T-helper 17 cell (primary cell): ENCODE data around the gene RGPD8. TPM values are rescaled to one million over a fixed set of nuclear protein-coding genes. Genes with fewer than 3 reads are reported as not detected.
"Not testable (repeated sequence)": the region's sequence is repeated elsewhere in the genome, so short reads cannot be mapped to it uniquely, and the experiment has no call there.

Source experiments
- ATAC-seq: fragments of 150-1000 bp; cut with Tn5 transposase; 2 replicates; pipeline ENCODE4 v1.10.0; 2021; ENCODE audit warnings: mild to moderate bottlenecking, moderate library complexity
- DNase-seq, 3 donors: peaks; one replicate each; pipeline versions ENCODE4 v3.0.0 to v3.0.0-alpha.2; 2020 to 2021
- H3K9me3 ChIP-seq: one replicate; pipeline ENCODE4 v1.7.0; 2013; ENCODE audit warnings: low read length, mild to moderate bottlenecking; ENCODE audit not compliant: control insufficient read depth, poor library complexity, severe bottlenecking
- H3K27ac Mint-ChIP-seq: one replicate; pipeline ENCODE4 v1.8.0; 2022; ENCODE audit warnings: mild to moderate bottlenecking, moderate library complexity, mixed read lengths
- H3K27me3 Mint-ChIP-seq: one replicate; pipeline ENCODE4 v1.8.0; 2022; ENCODE audit warnings: mixed read lengths
- H3K36me3 Mint-ChIP-seq: one replicate; pipeline ENCODE4 v1.8.0; 2022; ENCODE audit warnings: low read depth, mixed read lengths
- H3K4me1 Mint-ChIP-seq: one replicate; pipeline ENCODE4 v1.8.0; 2022; ENCODE audit warnings: mild to moderate bottlenecking, mixed read lengths
- H3K4me3 Mint-ChIP-seq: one replicate; pipeline ENCODE4 v1.8.0; 2022; ENCODE audit warnings: mild to moderate bottlenecking, moderate library complexity, mixed read lengths
- total RNA-seq, 4 donors: library from RNA in 2 of 4; stranded (reverse) in 2 of 4; gene quantifications; one replicate each; pipeline ENCODE4 v1.2.3 and lab custom pipeline; 2022 to 2026

The RGPD8 gene
- total RNA-seq = 10 to 100 TPM; 42.7 to 60.6 TPM
- total RNA-seq (lab: John Stamatoyannopoulos, UW) = 6.7 to 11.2 reads per million in 2 donors

DNA sequence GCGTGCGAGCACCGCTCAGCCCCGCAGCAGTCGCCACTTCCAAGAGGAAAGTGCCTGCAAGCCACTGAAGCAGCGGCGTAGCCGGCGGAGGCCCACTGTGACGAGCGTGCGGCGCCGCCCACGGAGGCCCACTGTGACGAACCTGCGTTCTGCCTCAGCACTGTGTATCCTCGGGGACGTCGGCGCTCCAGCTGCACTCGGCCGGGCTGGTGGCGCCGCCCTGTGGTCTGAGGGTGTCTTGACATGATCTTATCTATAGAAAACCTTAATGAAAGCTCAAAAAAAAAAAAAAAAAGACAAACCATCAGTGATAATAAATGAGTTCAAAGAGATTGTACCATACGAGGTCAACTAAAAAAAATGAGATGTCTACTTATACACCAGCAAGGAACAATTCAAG, at the start of gene RGPD8:
Gene RGPD8, minus strand, starts transcription at position 166 of the 400 bp plus-strand sequence. CDS start 192 bp downstream, outside the sequence.
- not testable (repeated sequence) for H3K9me3 ChIP-seq, H3K36me3 Mint-ChIP-seq
- ATAC-seq = peak; percentile 100
- peaks cover 13% of the 10 kb centered on the region for H3K4me1 Mint-ChIP-seq
- peak; percentile 86 to 92 (median 88) for DNase-seq
- H3K4me3 Mint-ChIP-seq = peak within 1 kb of the TSS; percentile 86
- H3K27me3 Mint-ChIP-seq = peaks cover 16% of the 10 kb centered on the region
- H3K27ac Mint-ChIP-seq = peak within 1 kb of the TSS; percentile 85

DNA sequence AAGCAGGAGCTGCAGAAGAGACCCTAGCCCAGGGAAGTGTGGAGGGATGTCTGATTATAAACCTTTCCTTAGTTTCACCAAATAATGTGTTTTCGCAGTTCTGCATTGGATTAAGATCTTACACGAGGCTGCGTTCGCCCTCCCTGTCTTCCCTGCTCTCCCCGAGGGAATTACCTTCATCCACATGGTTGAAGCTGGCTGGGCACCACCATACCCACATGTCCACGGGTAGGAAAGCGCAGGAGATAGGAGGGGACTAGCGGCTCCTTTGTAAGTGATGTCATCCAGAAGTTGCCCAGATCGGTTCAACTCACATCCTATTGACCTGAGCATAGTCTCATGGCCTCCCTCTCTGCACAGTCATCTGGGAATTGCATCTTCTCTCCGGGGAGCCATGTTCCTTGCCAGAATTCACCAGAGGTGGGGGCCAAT, 49.6 kb upstream of the RGPD8 start:
- no peak for ATAC-seq
- H3K4me3 Mint-ChIP-seq = peak overlapping the region; percentile 93
- no peaks in the 10 kb centered on the region for H3K27me3 Mint-ChIP-seq

DNA sequence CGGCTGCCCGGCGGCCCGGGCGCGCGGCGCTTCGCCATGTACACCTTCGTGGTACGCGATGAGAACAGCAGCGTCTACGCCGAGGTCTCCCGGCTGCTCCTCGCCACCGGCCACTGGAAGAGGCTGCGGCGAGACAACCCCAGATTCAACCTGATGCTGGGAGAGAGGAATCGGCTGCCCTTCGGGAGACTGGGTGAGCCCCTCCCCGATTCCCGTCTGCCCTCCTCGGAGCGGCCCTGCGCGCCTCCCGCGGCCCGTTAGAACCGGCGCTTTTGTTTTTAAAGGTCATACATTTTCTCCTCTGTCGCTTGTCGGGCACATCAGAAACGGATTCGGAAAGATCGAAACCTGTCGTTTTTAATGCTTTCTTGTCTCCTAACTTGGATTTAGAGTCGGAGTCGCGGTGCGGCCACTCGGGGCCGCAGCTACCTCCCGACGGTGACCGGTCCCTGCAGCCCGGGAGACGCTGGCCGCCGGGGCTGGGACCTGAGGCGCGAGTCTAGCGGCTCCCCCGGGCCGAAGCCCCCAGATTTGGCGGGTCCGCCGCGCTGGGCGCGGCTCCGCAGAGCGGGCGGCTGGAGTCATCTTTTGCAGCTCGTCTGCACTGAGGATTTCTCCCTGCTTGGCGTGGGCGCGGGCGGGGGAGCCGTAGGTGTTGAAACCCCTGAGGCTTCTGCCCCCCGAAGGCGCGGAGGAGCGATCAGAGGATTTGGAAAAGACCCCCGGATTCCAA, 49.0 kb upstream of the RGPD8 start:
- peak; percentile 13 to 21 (median 14) for DNase-seq
- peaks cover 4% of the 10 kb centered on the region for H3K36me3 Mint-ChIP-seq
- H3K9me3 ChIP-seq = no peaks in the 10 kb centered on the region
- H3K4me1 Mint-ChIP-seq = peaks cover 31% of the 10 kb centered on the region
- H3K4me3 Mint-ChIP-seq = peak overlapping the region; percentile 93
- no peaks in the 10 kb centered on the region for H3K27me3 Mint-ChIP-seq
- peak overlapping the region; percentile 79 for H3K27ac Mint-ChIP-seq
- ATAC-seq = peak; percentile 22

More for the DNA sequence above, 49.6 kb upstream of the RGPD8 start:
- H3K9me3 ChIP-seq = no peaks in the 10 kb centered on the region
- H3K36me3 Mint-ChIP-seq = peaks cover 4% of the 10 kb centered on the region
- H3K4me1 Mint-ChIP-seq = peaks cover 31% of the 10 kb centered on the region
- no peak for DNase-seq
- peak overlapping the region; percentile 79 for H3K27ac Mint-ChIP-seq

DNA sequence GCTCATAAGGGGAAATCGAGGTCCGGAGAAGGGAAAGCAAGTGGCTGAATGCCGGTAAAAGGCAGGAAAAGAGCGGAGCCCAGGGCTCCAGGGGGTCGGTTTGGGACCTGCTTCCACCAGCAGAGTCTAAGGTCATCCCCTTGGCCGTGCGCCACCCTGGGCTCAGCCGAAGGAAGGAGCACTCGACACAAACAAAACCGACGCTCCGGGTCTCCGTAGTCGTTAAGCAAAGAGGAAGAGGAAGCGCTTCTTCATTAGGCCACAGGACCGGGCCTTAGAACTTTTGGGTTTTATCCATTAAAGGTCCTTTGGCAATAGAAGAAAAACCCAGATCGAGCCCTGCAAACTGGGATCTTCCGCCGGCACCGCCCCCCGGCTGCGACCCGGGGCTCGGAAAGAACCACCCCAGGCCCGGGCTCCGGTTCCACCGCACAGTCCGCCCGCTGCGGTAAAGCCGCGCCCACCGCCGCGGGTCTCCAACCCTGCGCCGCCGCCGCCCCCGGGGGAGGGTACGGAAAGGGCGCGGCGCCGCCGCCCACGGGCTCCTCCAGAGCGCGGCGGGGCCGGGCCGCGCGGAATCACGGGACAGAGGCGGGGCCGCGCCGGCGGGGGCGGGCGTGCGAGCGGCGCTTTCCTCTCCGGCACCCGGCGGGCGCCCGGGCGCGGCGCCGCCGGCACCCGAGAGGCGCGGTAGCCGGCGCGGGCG, 48.2 kb upstream of the RGPD8 start, which contains the start of gene TTL:
Gene TTL, plus strand, starts transcription at position 629 of the 706 bp plus-strand sequence. CDS start 189 bp downstream, outside the sequence.
- peak within 1 kb of the TSS; percentile 96 for H3K27ac Mint-ChIP-seq
- H3K9me3 ChIP-seq = no peaks in the 10 kb centered on the region
- H3K4me3 Mint-ChIP-seq = peak within 1 kb of the TSS; percentile 100
- DNase-seq (peak; percentile 67 to 82 (median 79)), ATAC-seq (peak; percentile 80)
- peaks cover 31% of the 10 kb centered on the region for H3K4me1 Mint-ChIP-seq
- H3K27me3 Mint-ChIP-seq = no peaks in the 10 kb centered on the region
- H3K36me3 Mint-ChIP-seq = peaks cover 4% of the 10 kb centered on the region

DNA sequence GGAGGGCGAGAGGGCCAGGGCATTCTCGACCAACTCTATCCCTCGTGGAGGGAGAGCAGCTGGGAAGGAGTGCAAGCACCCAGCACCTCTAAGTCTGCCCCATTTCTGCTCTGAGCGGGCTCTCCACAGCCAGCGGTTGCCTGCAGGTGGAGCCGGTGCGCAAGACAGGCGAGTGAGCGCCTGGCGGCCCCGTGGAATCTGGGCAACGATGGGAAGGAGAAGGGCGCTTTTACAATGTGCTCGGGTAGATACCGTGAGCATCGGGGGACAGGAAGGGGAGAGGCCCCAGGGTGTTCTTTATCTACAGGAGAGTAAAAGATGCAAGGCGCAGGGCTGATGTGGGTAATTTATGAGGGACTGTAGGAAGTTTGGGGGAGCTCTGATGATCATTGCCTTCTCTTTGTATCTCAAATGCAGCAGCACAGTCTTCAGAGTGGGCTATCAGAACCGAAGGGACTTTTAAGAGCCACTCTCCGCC, 47.6 kb upstream of the RGPD8 start:
- peaks cover 25% of the 10 kb centered on the region for H3K4me1 Mint-ChIP-seq
- H3K27ac Mint-ChIP-seq = peak overlapping the region; percentile 96
- DNase-seq (peak; percentile 69 to 74 (median 73)), ATAC-seq (peak; percentile 81)
- H3K4me3 Mint-ChIP-seq = peak overlapping the region; percentile 100
- H3K36me3 Mint-ChIP-seq = peaks cover 4% of the 10 kb centered on the region
- no peaks in the 10 kb centered on the region for H3K9me3 ChIP-seq
- H3K27me3 Mint-ChIP-seq = no peaks in the 10 kb centered on the region

DNA sequence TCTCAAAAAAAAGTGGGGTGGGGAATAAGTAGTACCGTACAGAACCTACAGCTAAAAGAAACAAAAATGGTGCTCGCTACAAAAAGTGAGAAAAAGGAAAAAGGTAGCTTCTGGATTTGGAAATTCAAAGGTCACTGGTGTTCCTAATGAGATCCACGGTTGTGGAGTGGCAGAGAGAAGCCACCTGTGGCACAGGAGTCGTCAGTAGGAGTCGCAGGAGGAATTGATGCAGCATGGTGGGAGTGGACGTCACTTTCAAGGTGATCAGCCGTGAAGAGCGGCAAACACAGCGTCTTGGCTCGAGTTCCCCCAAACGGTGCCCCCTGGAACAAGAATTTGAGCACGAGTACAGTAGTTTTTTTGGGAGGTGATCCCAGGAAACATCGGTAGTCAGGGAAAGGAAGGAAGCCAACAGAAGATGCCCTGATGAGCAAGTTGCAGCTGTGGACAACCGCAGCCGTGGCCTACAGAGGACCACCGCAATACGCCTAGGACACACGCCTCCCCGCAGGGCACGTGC, 47.1 kb upstream of the RGPD8 start:
- Mint-ChIP-seq H3K27me3 (no peaks in the 10 kb centered on the region), H3K4me1 (peaks cover 25% of the 10 kb centered on the region), H3K4me3 (peak overlapping the region; percentile 100), H3K36me3 (peaks cover 4% of the 10 kb centered on the region), H3K27ac (peak overlapping the region; percentile 96)
- H3K9me3 ChIP-seq = no peaks in the 10 kb centered on the region
- DNase-seq (peak in 1 of 3 donors; percentile 21), ATAC-seq (peak; percentile 23)

DNA sequence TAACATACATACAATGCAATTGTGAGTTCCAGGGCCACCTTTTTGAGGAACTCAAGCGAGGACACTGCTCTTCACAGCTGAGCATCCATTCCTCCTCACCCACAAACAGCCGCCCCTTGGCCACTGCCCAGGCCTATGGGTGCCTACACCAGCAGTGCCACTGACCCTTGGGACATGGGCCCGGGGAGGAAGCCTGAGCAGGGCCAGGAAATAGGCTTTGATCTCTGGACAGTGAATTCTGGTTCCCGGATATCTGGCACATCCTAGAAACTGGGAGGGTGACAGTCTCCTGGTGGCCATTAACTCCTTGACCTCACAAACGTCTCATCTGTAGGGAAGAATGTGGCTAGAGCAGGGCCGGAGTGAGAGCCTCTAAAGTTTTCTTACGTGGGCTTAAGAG, 43.0 kb upstream of the RGPD8 start:
- Mint-ChIP-seq H3K4me1 (peaks cover 12% of the 10 kb centered on the region), H3K4me3 (no peak overlapping the region), H3K27me3 (no peaks in the 10 kb centered on the region), H3K27ac (no peak overlapping the region), H3K36me3 (peaks cover 4% of the 10 kb centered on the region)
- ATAC-seq = no peak
- no peak for DNase-seq
- H3K9me3 ChIP-seq = no peaks in the 10 kb centered on the region

DNA sequence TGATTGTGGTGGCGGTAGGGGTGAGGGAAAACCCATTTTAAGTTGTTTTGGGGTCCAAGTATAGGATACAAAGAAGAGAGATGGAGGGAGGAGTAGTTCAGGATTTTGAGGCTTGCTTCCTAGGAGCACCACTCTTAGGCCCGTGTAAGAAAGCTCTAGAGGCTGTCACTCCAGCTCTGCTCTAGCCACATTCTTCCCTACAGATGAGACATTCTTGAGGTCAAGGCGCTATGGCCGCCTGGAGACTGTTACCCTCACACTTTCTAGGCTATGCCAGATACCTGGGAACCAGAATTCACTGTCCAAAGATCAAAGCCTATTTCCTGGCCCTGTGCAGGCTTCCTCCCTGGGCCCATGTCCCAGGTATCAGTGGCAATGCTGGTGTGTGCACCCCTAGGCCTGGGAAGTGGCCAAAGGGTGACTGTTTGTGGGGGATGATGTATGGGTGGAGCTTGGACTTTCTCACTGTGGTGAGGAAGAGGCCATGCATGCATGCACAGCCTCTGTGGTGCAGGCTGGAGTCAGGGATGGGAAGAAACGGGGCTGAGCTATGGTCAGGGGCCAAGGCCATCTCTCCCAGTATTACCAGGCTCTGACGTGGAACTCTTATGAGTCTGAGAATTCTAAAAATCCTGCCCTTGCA, 41.5 kb upstream of the RGPD8 start:
- DNase-seq (no peak), ATAC-seq (no peak)
- Mint-ChIP-seq H3K27ac (no peak overlapping the region), H3K4me1 (no peaks in the 10 kb centered on the region), H3K4me3 (no peak overlapping the region), H3K27me3 (no peaks in the 10 kb centered on the region), H3K36me3 (no peaks in the 10 kb centered on the region)
- no peaks in the 10 kb centered on the region for H3K9me3 ChIP-seq

DNA sequence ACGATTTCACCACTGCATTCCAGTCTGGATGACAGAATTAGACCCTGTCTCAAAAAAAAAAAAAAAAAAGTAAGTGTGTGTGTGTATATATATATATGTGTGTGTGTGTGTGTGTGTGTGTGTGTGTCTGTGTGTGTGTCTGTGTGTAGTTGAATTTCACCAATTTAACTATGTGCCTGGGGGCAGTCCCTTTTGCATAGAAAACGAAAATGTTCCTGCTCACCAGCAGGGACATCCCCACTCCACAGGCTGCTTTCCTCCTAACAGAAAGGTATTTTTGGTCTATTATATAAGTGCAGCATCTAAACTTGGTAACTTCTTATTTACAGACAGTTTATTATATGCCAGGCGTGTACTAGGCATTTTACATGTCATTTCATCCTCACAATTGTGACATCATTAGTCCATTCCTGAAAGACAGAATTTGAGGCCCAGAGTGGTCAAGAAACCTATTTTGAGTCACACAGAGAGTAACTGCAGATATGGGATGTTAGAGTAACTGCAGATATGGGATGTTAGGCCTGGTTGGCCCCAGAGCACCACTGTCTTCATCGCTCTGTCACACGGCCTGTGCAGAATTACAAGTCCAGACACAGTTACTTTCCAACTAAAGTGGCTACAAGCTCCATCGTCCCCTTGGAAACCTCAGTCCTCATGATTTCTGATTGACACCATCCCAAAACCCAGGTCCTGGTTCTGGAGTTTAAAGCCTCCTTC, 39.3 kb upstream of the RGPD8 start:
- no peak overlapping the region for H3K27ac Mint-ChIP-seq
- ATAC-seq = no peak

DNA sequence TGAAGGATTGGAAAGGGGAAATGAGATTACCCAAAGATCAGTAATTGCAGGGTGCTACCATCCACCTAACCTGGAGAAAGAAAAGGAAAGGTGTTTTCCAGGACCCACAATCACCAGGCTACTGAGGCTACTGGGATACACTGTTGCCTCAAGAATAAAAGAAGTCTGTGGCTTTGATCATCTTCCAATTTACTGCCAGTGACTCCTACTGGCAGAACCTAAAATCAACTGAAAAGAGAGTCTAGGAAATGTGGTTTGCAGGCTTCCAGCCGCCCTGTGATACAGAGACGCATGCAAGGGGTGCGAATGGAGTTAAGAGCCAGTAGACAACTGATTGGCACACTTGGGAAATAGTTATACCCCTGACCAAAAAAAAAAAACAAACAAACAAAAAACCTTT, 31.9 kb upstream of the RGPD8 start:
- Mint-ChIP-seq H3K4me3 (no peak overlapping the region), H3K36me3 (no peaks in the 10 kb centered on the region), H3K27ac (no peak overlapping the region), H3K4me1 (no peaks in the 10 kb centered on the region), H3K27me3 (no peaks in the 10 kb centered on the region)
- ATAC-seq = no peak
- no peak for DNase-seq
- no peaks in the 10 kb centered on the region for H3K9me3 ChIP-seq

More for the DNA sequence above, 39.3 kb upstream of the RGPD8 start:
- no peaks in the 10 kb centered on the region for H3K27me3 Mint-ChIP-seq
- H3K36me3 Mint-ChIP-seq = no peaks in the 10 kb centered on the region
- no peaks in the 10 kb centered on the region for H3K9me3 ChIP-seq
- H3K4me3 Mint-ChIP-seq = no peak overlapping the region
- DNase-seq = no peak
- no peaks in the 10 kb centered on the region for H3K4me1 Mint-ChIP-seq

DNA sequence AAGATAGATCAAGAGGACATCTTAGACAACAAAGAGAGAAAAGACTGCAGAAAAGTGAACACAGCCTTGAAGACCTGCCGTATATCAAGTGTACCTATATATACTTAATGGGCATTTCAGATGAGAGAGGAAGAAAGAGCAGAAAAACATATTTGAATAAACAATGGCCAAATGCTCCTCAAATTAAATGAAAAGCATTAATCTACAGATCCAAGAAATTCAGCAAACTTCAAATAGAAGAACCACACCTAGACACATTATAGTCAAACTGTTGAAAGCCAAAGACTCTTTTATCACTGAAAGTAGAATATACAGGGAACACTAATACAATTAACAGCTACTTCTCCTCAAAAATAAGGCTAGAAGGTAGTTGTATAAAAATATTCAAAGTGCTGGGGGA, 29.8 kb upstream of the RGPD8 start:
- no peaks in the 10 kb centered on the region for H3K4me1 Mint-ChIP-seq
- ATAC-seq (no peak), DNase-seq (no peak)
- H3K36me3 Mint-ChIP-seq = peaks cover 2% of the 10 kb centered on the region
- no peaks in the 10 kb centered on the region for H3K27me3 Mint-ChIP-seq
- no peaks in the 10 kb centered on the region for H3K9me3 ChIP-seq
- no peak overlapping the region for H3K4me3 Mint-ChIP-seq
- no peak overlapping the region for H3K27ac Mint-ChIP-seq

DNA sequence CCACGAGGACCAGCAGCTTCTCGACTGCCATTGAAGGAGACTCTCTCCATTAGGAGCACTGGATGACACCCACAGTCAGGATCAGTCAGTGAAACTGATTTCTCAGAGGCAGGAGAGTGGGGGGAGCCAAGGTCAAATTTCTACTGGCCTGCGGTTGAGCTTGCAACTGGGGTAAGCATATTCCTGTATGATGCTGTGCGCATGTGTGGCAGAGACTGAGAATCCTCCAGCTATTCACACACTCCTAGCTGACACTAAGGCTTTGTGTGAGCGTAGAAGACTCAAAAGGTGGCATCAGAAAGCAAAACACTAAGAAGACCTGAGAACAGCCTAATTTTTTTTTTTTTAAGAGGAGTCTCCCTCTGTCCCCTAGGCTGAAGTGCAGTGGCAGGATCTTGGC, 28.7 kb upstream of the RGPD8 start:
- DNase-seq (no peak), ATAC-seq (no peak)
- no peaks in the 10 kb centered on the region for H3K4me1 Mint-ChIP-seq
- no peak overlapping the region for H3K27ac Mint-ChIP-seq
- H3K27me3 Mint-ChIP-seq = no peaks in the 10 kb centered on the region
- H3K36me3 Mint-ChIP-seq = peaks cover 2% of the 10 kb centered on the region
- no peak overlapping the region for H3K4me3 Mint-ChIP-seq
- H3K9me3 ChIP-seq = no peaks in the 10 kb centered on the region
